CD4-positive, alpha-beta memory T cell (primary cell): ENCODE data around the gene HEMK1. TPM values are rescaled to one million over a fixed set of nuclear protein-coding genes. Genes with fewer than 3 reads are reported as not detected.

Experiments
- CTCF ChIA-PET: fragments of 350-600 bp; sonication (Branson Sonifier 250); formaldehyde crosslinking; loops from one replicate; lab custom pipeline; 2021; ENCODE audit warnings: inconsistent platforms; ENCODE audit not compliant: partially characterized antibody; lab: Charles Lee
- POLR2A ChIA-PET: fragments of 350-600 bp; sonication (Branson Sonifier 250); formaldehyde crosslinking; loops from one replicate; lab custom pipeline; 2021; ENCODE audit not compliant: partially characterized antibody; lab: Charles Lee
- DNase-seq, 5 donors: peaks; one replicate each; pipeline versions ENCODE4 v3.0.0 to v3.0.0-alpha.2; 2020 to 2022; ENCODE audit warnings: mixed read lengths in 1 of 5
- H3K27ac ChIP-seq: one replicate; pipeline ENCODE4 v1.7.0; 2013; ENCODE audit warnings: low read depth, low read length
- H3K27me3 ChIP-seq: 2 replicates; pipeline ENCODE4 v1.7.0; 2013; ENCODE audit warnings: mild to moderate bottlenecking, low read length, moderate library complexity; ENCODE audit not compliant: insufficient read depth
- H3K36me3 ChIP-seq: 2 replicates; pipeline ENCODE4 v1.7.0; 2013; ENCODE audit warnings: mild to moderate bottlenecking, low read length, moderate library complexity; ENCODE audit not compliant: insufficient read depth
- H3K4me1 ChIP-seq: 2 replicates; pipeline ENCODE4 v1.7.0; 2013; ENCODE audit warnings: mild to moderate bottlenecking, low read length, moderate library complexity; ENCODE audit not compliant: insufficient read depth
- H3K4me3 ChIP-seq, 2 donors: one replicate each; pipeline ENCODE4 v1.7.0; 2013; ENCODE audit warnings: low read length in 2 of 2, mild to moderate bottlenecking in 1 of 2
- H3K9me3 ChIP-seq, 2 donors: one replicate each; pipeline ENCODE4 v1.7.0; 2013; ENCODE audit warnings: low read length in 2 of 2, control low read depth in 1 of 2; ENCODE audit not compliant: control insufficient read depth in 1 of 2
- H3K27ac Mint-ChIP-seq, 7 donors: one replicate each; pipeline ENCODE4 v1.8.0; 2020 to 2021; ENCODE audit warnings: mixed read lengths in 7 of 7, mild to moderate bottlenecking in 6 of 7, inconsistent platforms in 3 of 7, moderate library complexity in 3 of 7
- H3K27me3 Mint-ChIP-seq, 2 donors: one replicate each; pipeline ENCODE4 v1.8.0; 2020 to 2021; ENCODE audit warnings: mixed read lengths in 2 of 2
- H3K36me3 Mint-ChIP-seq, 2 donors: one replicate each; pipeline ENCODE4 v1.8.0; 2020 to 2021; ENCODE audit warnings: mixed read lengths in 2 of 2, inconsistent platforms in 1 of 2, mild to moderate bottlenecking in 1 of 2
- H3K4me1 Mint-ChIP-seq, 4 donors: one replicate each; pipeline ENCODE4 v1.8.0; 2020 to 2021; ENCODE audit warnings: mixed read lengths in 4 of 4, mild to moderate bottlenecking in 1 of 4
- H3K4me3 Mint-ChIP-seq, 8 donors: one replicate each; pipeline ENCODE4 v1.8.0; 2020 to 2021; ENCODE audit warnings: mixed read lengths in 8 of 8, mild to moderate bottlenecking in 7 of 8, moderate library complexity in 6 of 8, inconsistent platforms in 3 of 8
- H3K9me3 Mint-ChIP-seq, 8 donors: one replicate each; pipeline ENCODE4 v1.8.0; 2020 to 2021; ENCODE audit warnings: mixed read lengths in 8 of 8, mild to moderate bottlenecking in 5 of 8, inconsistent platforms in 3 of 8, moderate library complexity in 1 of 8
- intact Hi-C: fragments of 100-400 bp; cut with micrococcal nuclease; formaldehyde crosslinking; loops from one replicate; pipeline ENCODE4 v1.15.1; 2023
- polyA plus RNA-seq, 2 donors: library from polyadenylated mRNA; unstranded; fragments of 300-500 nt; fragmentation: Illumina TruSeq; gene quantifications; one replicate each; pipeline ENCODE4 v1.2.3, GENCODE V29; 2021
- total RNA-seq, 2 experiments: library from RNA; stranded (reverse); gene quantifications; one replicate each; pipeline ENCODE4 v1.2.3, GENCODE V29; 2021

The HEMK1 gene
- total and polyA plus RNA-seq, 4 experiments from 2014 or later, result 21.2 to 56.7 (median 46.0) TPM

GRCh38 chr3:50603261-50604109 is 34.2 kb downstream of the HEMK1 start:
- peaks cover 40% of the 10 kb centered on the region for H3K36me3 ChIP-seq
- H3K4me1 ChIP-seq, result peaks cover 100% of the 10 kb centered on the region
- peak in 1 of 5 donors; percentile 35 for DNase-seq
- H3K27me3 ChIP-seq, result no peaks in the 10 kb centered on the region
- H3K4me3 Mint-ChIP-seq, result peak overlapping the region in 7 of 8 donors; percentile 9 to 99 (median 96)
- H3K36me3 Mint-ChIP-seq, result peaks cover 47 to 66% of the 10 kb centered on the region in 2 donors
- H3K27ac Mint-ChIP-seq, result peak overlapping the region; percentile 90 to 99 (median 95)
- H3K9me3 ChIP-seq, result no peaks in the 10 kb centered on the region
- intact Hi-C loops, result no loop called here
- peak overlapping the region; percentile 81 for H3K27ac ChIP-seq
- H3K27me3 Mint-ChIP-seq, result no peaks in the 10 kb centered on the region
- peaks cover 0 to 2% (median 0%) of the 10 kb centered on the region in 8 donors for H3K9me3 Mint-ChIP-seq
- peaks cover 64 to 100% (median 84%) of the 10 kb centered on the region in 4 donors for H3K4me1 Mint-ChIP-seq
- H3K4me3 ChIP-seq, result no peak overlapping the region
- POLR2A ChIA-PET, result interaction anchor here (1.6 to 26.0 kb wide), 5 partner anchors 5 to 29 kb away, joined by 4 to 1072 read pairs (median 156); partner anchors contain the start of genes C3orf18, CISH, HEMK1 and MAPKAPK3
- CTCF ChIA-PET, result interaction anchor here (0.6 to 24.7 kb wide), 5 partner anchors 9 to 50 kb away, joined by 3 to 996 read pairs (median 149); partner anchors contain the start of genes C3orf18, CISH, HEMK1 and MAPKAPK3

GRCh38 chr3:50604110-50604621 is 34.8 kb downstream of the HEMK1 start:
- H3K27ac Mint-ChIP-seq, result peak overlapping the region; percentile 90 to 99 (median 95)
- Histone ChIP-seq H3K9me3 (no peaks in the 10 kb centered on the region), H3K36me3 (peaks cover 47% of the 10 kb centered on the region), H3K4me3 (peak overlapping the region in 1 of 2 donors; percentile 12), H3K4me1 (peaks cover 100% of the 10 kb centered on the region), H3K27me3 (no peaks in the 10 kb centered on the region), H3K27ac (peak overlapping the region; percentile 81)
- DNase-seq, result peak in 1 of 5 donors; percentile 23
- peak overlapping the region in 7 of 8 donors; percentile 71 to 99 (median 96) for H3K4me3 Mint-ChIP-seq
- ChIA-PET POLR2A (interaction anchor here (1.6 to 26.0 kb wide), 3 partner anchors 9 to 29 kb away, joined by 4 to 1072 read pairs (median 577); partner anchors contain the start of genes C3orf18 and HEMK1), CTCF (interaction anchor here (9.9 to 24.7 kb wide), 3 partner anchors 8 to 30 kb away, joined by 149 to 996 read pairs (median 492); partner anchors contain the start of genes C3orf18, CISH, HEMK1 and MAPKAPK3)
- H3K27me3 Mint-ChIP-seq, result no peaks in the 10 kb centered on the region
- intact Hi-C loops, result no loop called here
- H3K9me3 Mint-ChIP-seq, result peaks cover 0 to 2% (median 0%) of the 10 kb centered on the region in 8 donors
- peaks cover 52 to 73% of the 10 kb centered on the region in 2 donors for H3K36me3 Mint-ChIP-seq
- H3K4me1 Mint-ChIP-seq, result peaks cover 68 to 100% (median 87%) of the 10 kb centered on the region in 4 donors

- H3K4me1 ChIP-seq, result peaks cover 93% of the 10 kb centered on the region
- ChIA-PET CTCF (interaction anchor here (0.6 to 24.7 kb wide), 4 partner anchors 7 to 75 kb away, joined by 3 to 996 read pairs (median 320); partner anchors contain the start of genes C3orf18, CISH, HEMK1 and MAPKAPK3), POLR2A (interaction anchor here (0.7 to 26.0 kb wide), 5 partner anchors 5 to 30 kb away, joined by 3 to 1072 read pairs (median 156); partner anchors contain the start of genes C3orf18 and HEMK1)
- H3K27ac ChIP-seq, result peak overlapping the region; percentile 81
- Mint-ChIP-seq H3K9me3 (peaks cover 0 to 2% (median 0%) of the 10 kb centered on the region in 8 donors), H3K4me1 (peaks cover 70 to 100% (median 86%) of the 10 kb centered on the region in 4 donors), H3K36me3 (peaks cover 60 to 80% of the 10 kb centered on the region in 2 donors), H3K27me3 (no peaks in the 10 kb centered on the region), H3K4me3 (peak overlapping the region; percentile 50 to 99 (median 96)), H3K27ac (peak overlapping the region; percentile 79 to 97 (median 92))
- DNase-seq, result peak in 1 of 5 donors; percentile 35
- no peaks in the 10 kb centered on the region for H3K27me3 ChIP-seq
- intact Hi-C loops, result loop anchor here (1.0 kb wide), 1 partner anchor 306 kb away; the partner anchor contains the start of genes HYAL3 and NAA80
- H3K4me3 ChIP-seq, result peak overlapping the region; percentile 12 to 17
- no peaks in the 10 kb centered on the region for H3K9me3 ChIP-seq
- H3K36me3 ChIP-seq, result peaks cover 53% of the 10 kb centered on the region
Observed at GRCh38 chr3:50604628-50605588, 35.6 kb downstream of the HEMK1 start.

GRCh38 chr3:50605901-50606326 is 36.6 kb downstream of the HEMK1 start:
- H3K36me3 Mint-ChIP-seq, result peaks cover 70 to 89% of the 10 kb centered on the region in 2 donors
- Histone ChIP-seq H3K36me3 (peaks cover 61% of the 10 kb centered on the region), H3K27me3 (no peaks in the 10 kb centered on the region), H3K4me3 (peak overlapping the region; percentile 39 to 93), H3K27ac (peak overlapping the region; percentile 81), H3K9me3 (no peaks in the 10 kb centered on the region), H3K4me1 (peaks cover 83% of the 10 kb centered on the region)
- intact Hi-C loops, result loop anchor here (1.0 kb wide), 1 partner anchor 307 kb away; the partner anchor contains the start of genes HYAL3 and NAA80
- peaks cover 0 to 2% (median 0%) of the 10 kb centered on the region in 8 donors for H3K9me3 Mint-ChIP-seq
- no peaks in the 10 kb centered on the region for H3K27me3 Mint-ChIP-seq
- H3K27ac Mint-ChIP-seq, result peak overlapping the region; percentile 79 to 97 (median 90)
- peak overlapping the region; percentile 92 to 99 (median 96) for H3K4me3 Mint-ChIP-seq
- peak in 1 of 5 donors; percentile 33 for DNase-seq
- ChIA-PET POLR2A (interaction anchor here (0.6 to 26.0 kb wide), 4 partner anchors 6 to 894 kb away, joined by 3 to 1072 read pairs (median 366); partner anchors contain the start of genes C3orf18, DCAF1 and HEMK1), CTCF (interaction anchor here (1.0 to 24.7 kb wide), 4 partner anchors 6 to 32 kb away, joined by 6 to 996 read pairs (median 320); partner anchors contain the start of genes C3orf18, CISH, HEMK1 and MAPKAPK3)
- H3K4me1 Mint-ChIP-seq, result peaks cover 64 to 100% (median 78%) of the 10 kb centered on the region in 4 donors

- H3K36me3 Mint-ChIP-seq, result peaks cover 72 to 88% of the 10 kb centered on the region in 2 donors
- Histone ChIP-seq H3K4me1 (peaks cover 76% of the 10 kb centered on the region), H3K27ac (peak overlapping the region; percentile 81), H3K36me3 (peaks cover 61% of the 10 kb centered on the region), H3K9me3 (no peaks in the 10 kb centered on the region), H3K27me3 (no peaks in the 10 kb centered on the region), H3K4me3 (peak overlapping the region; percentile 93 to 96)
- H3K27me3 Mint-ChIP-seq, result no peaks in the 10 kb centered on the region
- H3K4me3 Mint-ChIP-seq, result peak overlapping the region; percentile 92 to 99 (median 96)
- ChIA-PET POLR2A (interaction anchor here (7.2 to 26.0 kb wide), 3 partner anchors 7 to 32 kb away, joined by 156 to 1072 read pairs (median 577); partner anchors contain the start of genes C3orf18 and HEMK1), CTCF (interaction anchor here (1.0 to 24.7 kb wide), 3 partner anchors 9 to 33 kb away, joined by 6 to 996 read pairs (median 492); partner anchors contain the start of genes C3orf18, HEMK1 and MAPKAPK3)
- intact Hi-C loops, result no loop called here
- H3K27ac Mint-ChIP-seq, result peak overlapping the region; percentile 80 to 97 (median 90)
- H3K4me1 Mint-ChIP-seq, result peaks cover 57 to 93% (median 72%) of the 10 kb centered on the region in 4 donors
- DNase-seq, result peak in 4 of 5 donors; percentile 25 to 67 (median 36)
- peaks cover 0 to 2% (median 0%) of the 10 kb centered on the region in 8 donors for H3K9me3 Mint-ChIP-seq
Observed at GRCh38 chr3:50606596-50606995, 37.3 kb downstream of the HEMK1 start.
